A549 (cell line): ENCODE data around the gene DDX4. TPM values are rescaled to one million over a fixed set of nuclear protein-coding genes. Genes with fewer than 3 reads are reported as not detected.
A peak's percentile ranks its signal among the peaks of the same experiment; 100 is the strongest.

ENCODE experiments used
- ATAC-seq, 2 experiments: fragments of 200-7000 bp in 1 of 2; fragments of >200 bp in 1 of 2; cut with Nextera tagmentation in 1 of 2; cut with Tn5 transposase in 1 of 2; 3 replicates each; pipeline versions ENCODE4 v1.8.0 to v1.9.1; 2018 to 2020; ENCODE audit warnings: mild to moderate bottlenecking in 1 of 2, moderate library complexity in 1 of 2
- CTCF ChIA-PET: fragments of 300-600 bp; sonication (Branson Sonifier 250); formaldehyde crosslinking; extraction: SDS; loops from one replicate; lab custom pipeline; 2021; ENCODE audit warnings: antibody characterized with exemption, inconsistent platforms; lab: Yijun Ruan, JAX
- POLR2A ChIA-PET: fragments of 350-600 bp; formaldehyde crosslinking; extraction: SDS; loops from one replicate; lab custom pipeline; 2021; ENCODE audit warnings: antibody characterized with exemption, inconsistent platforms; lab: Yijun Ruan, JAX
- DNase-seq, 2 experiments: peaks; one replicate each; pipeline versions ENCODE4 v3.0.0 to v3.0.0-alpha.2; 2011 to 2016; ENCODE audit warnings: low read depth in 1 of 2, low spot score in 1 of 2
- FAIRE-seq: peaks from 2 replicates; lab custom pipeline; 2011; peaks lifted over from hg19 to GRCh38; lab: Jason Lieb, UNC
- H3K27ac ChIP-seq, 2 experiments: fragments of >200 bp; sonication (Bioruptor Twin); formaldehyde crosslinking; 3 replicates each; pipeline ENCODE4 v1.5.1; 2016 to 2017
- H3K4me1 ChIP-seq: fragments of >200 bp; sonication (Bioruptor Twin); formaldehyde crosslinking; 3 replicates; pipeline ENCODE4 v1.6.1; 2016
- H3K4me2 ChIP-seq: fragments of >200 bp; sonication (Bioruptor Twin); formaldehyde crosslinking; 3 replicates; pipeline ENCODE4 v1.6.1; 2016
- H3K4me3 ChIP-seq: fragments of >200 bp; sonication (Bioruptor Twin); formaldehyde crosslinking; 3 replicates; pipeline ENCODE4 v1.5.1; 2016
- H3K9me3 ChIP-seq: fragments of >200 bp; sonication (Bioruptor Twin); formaldehyde crosslinking; 3 replicates; pipeline ENCODE4 v1.6.1; 2016
- CBX2 ChIP-seq: fragments of 200-600 bp; sonication (generic); IDR thresholded peaks from 2 replicates; pipeline ENCODE4 v1.6.1; 2016; ENCODE audit warnings: low read depth, mild to moderate bottlenecking, borderline replicate concordance
- CEBPB ChIP-seq, 2 experiments: fragments of >200 bp in 1 of 2; sonication (Bioruptor Twin) in 1 of 2; formaldehyde crosslinking in 1 of 2; IDR thresholded peaks; 2 replicates each; pipeline ENCODE4 v1.6.1; 2012 to 2016
- CHD4 ChIP-seq: fragments of 200-600 bp; sonication (generic); IDR thresholded peaks from 2 replicates; pipeline ENCODE4 v1.6.1; 2016; ENCODE audit warnings: antibody characterized with exemption, mild to moderate bottlenecking, borderline replicate concordance
- EHF ChIP-seq: fragments of 250-450 bp; sonication (Bioruptor Pico); IDR thresholded peaks from 2 replicates; pipeline ENCODE4 v1.5.0; 2020; ENCODE audit warnings: mild to moderate bottlenecking
- EHMT2 ChIP-seq: fragments of 200-600 bp; sonication (generic); IDR thresholded peaks from 2 replicates; pipeline ENCODE4 v1.6.1; 2016; ENCODE audit warnings: antibody characterized with exemption, low read depth, mild to moderate bottlenecking, moderate library complexity
- EP300 ChIP-seq, 2 experiments: fragments of >200 bp; sonication (Bioruptor Twin); formaldehyde crosslinking; IDR thresholded peaks; 2 replicates in 1 of 2; 3 replicates in 1 of 2; pipeline ENCODE4 v1.6.1; 2016 to 2017
- ESRRA ChIP-seq: fragments of 150-350 bp; IDR thresholded peaks from 2 replicates; pipeline ENCODE4 v1.6.1; 2014; ENCODE audit warnings: mild to moderate bottlenecking, low read length, borderline replicate concordance
- FOSL2 ChIP-seq, 2 experiments: fragments of 450-650 bp in 1 of 2; fragments of >200 bp in 1 of 2; sonication (Bioruptor Twin) in 1 of 2; formaldehyde crosslinking; IDR thresholded peaks; 2 replicates each; pipeline versions ENCODE4 v1.5.0 to v1.6.1; 2016 to 2020; ENCODE audit warnings: mild to moderate bottlenecking in 1 of 2, moderate library complexity in 1 of 2
- FOXS1 ChIP-seq: fragments of 250-450 bp; sonication (Bioruptor Pico); IDR thresholded peaks from 2 replicates; pipeline ENCODE4 v1.5.0; 2020; ENCODE audit warnings: mild to moderate bottlenecking, moderate library complexity
- GATA3 ChIP-seq: IDR thresholded peaks from 2 replicates; pipeline ENCODE4 v1.6.1; 2012; ENCODE audit warnings: borderline replicate concordance
- HDAC2 ChIP-seq: fragments of 200-600 bp; sonication (generic); IDR thresholded peaks from 2 replicates; pipeline ENCODE4 v1.6.1; 2016
- HOXA7 ChIP-seq: fragments of 250-450 bp; sonication (Bioruptor Pico); IDR thresholded peaks from 2 replicates; pipeline ENCODE4 v1.5.0; 2020; ENCODE audit warnings: mild to moderate bottlenecking, moderate library complexity
- JUN ChIP-seq, 2 experiments: fragments of >200 bp; sonication (Bioruptor Twin); formaldehyde crosslinking; IDR thresholded peaks; 2 replicates in 1 of 2; 3 replicates in 1 of 2; pipeline ENCODE4 v1.6.1; 2016 to 2017
- NFE2L2 ChIP-seq: fragments of 150-350 bp; conservative IDR thresholded peaks from 2 replicates; pipeline ENCODE4 v1.6.1; 2014; ENCODE audit warnings: low read length
- PHF8 ChIP-seq: fragments of 200-600 bp; sonication (generic); IDR thresholded peaks from 2 replicates; pipeline ENCODE4 v1.6.1; 2016; ENCODE audit warnings: low read depth, mild to moderate bottlenecking, antibody characterized with exemption, moderate library complexity, borderline replicate concordance
- POLR2A ChIP-seq: IDR thresholded peaks from 2 replicates; pipeline ENCODE4 v1.6.1; 2012; ENCODE audit warnings: mild to moderate bottlenecking, low read length
- RCOR1 ChIP-seq: fragments of 150-350 bp; IDR thresholded peaks from 2 replicates; pipeline ENCODE4 v1.6.1; 2014; ENCODE audit warnings: antibody characterized with exemption, low read length, low read depth
- SMC3 ChIP-seq: fragments of >200 bp; sonication (Bioruptor Twin); formaldehyde crosslinking; IDR thresholded peaks from 3 replicates; pipeline ENCODE4 v1.6.1; 2018; ENCODE audit warnings: inconsistent platforms
- TFCP2L1 ChIP-seq: fragments of 250-450 bp; sonication (Bioruptor Pico); IDR thresholded peaks from 2 replicates; pipeline ENCODE4 v1.5.0; 2021; ENCODE audit warnings: mild to moderate bottlenecking
- WGBS: methylation state at CpG from one replicate; pipeline ENCODE4 v1.1.6; 2017; ENCODE audit errors: missing lambda C conversion rate; 5-methylcytosine and 5-hydroxymethylcytosine counted together
- polyA plus RNA-seq, 4 experiments: library from polyadenylated mRNA; depleted of rRNA in 3 of 4; stranded (reverse); fragments of >200 nt; fragmentation: RNase III in 1 of 4; extraction: RNeasy Plus Mini Kit Qiagen cat#74134 plus additional on column Dnase treatment in 1 of 4; gene quantifications; 2 replicates in 3 of 4; 3 replicates in 1 of 4; pipeline ENCODE4 v1.2.3, GENCODE V29; 2011 to 2017
- TF ChIP-seq, protein P1 (sequence below): fragments of >200 bp; sonication (Bioruptor Twin); formaldehyde crosslinking; IDR thresholded peaks from 2 replicates; pipeline ENCODE4 v1.6.1; 2016
- TF ChIP-seq, protein P2 (sequence below): fragments of >200 bp; sonication (Bioruptor Twin); formaldehyde crosslinking; IDR thresholded peaks from 3 replicates; pipeline ENCODE4 v1.5.1; 2016
- TF ChIP-seq, protein P3 (sequence below): fragments of 250-450 bp; sonication (Bioruptor Pico); IDR thresholded peaks from 2 replicates; pipeline ENCODE4 v1.5.0; 2021; ENCODE audit warnings: mild to moderate bottlenecking, moderate library complexity, borderline replicate concordance
- TF ChIP-seq, protein P4 (sequence below): fragments of 450-650 bp; IDR thresholded peaks from 2 replicates; pipeline ENCODE4 v1.6.1; 2014; ENCODE audit warnings: antibody characterized with exemption
- TF ChIP-seq, protein P5 (sequence below): fragments of 250-450 bp; sonication (Bioruptor Pico); IDR thresholded peaks from 2 replicates; pipeline ENCODE4 v1.5.0; 2020; ENCODE audit warnings: low read depth, mild to moderate bottlenecking, moderate library complexity
- TF ChIP-seq, protein P6 (sequence below): IDR thresholded peaks from 2 replicates; pipeline ENCODE4 v1.6.1; 2012
- TF ChIP-seq, protein P7 (sequence below): fragments of 150-350 bp; IDR thresholded peaks from 2 replicates; pipeline ENCODE4 v1.6.1; 2014; ENCODE audit warnings: low read depth, mild to moderate bottlenecking, low read length

DDX4 gene
- polyA plus RNA-seq, 2 of the 4 experiments (the other 2 are of a cell fraction) = 0.09 TPM; not detected in 1

- CTCF ChIA-PET = no interaction called here
Measured at GRCh38 chr5:55823151-55823796, 85.4 kb downstream of the DDX4 start.

GRCh38 chr5:55829956-55830355 is 92.1 kb downstream of the DDX4 start:
- ChIA-PET POLR2A (no interaction called here), CTCF (interaction anchor here (1.0 kb wide), 1 partner anchor 47 kb away, joined by 3 read pairs; no protein-coding TSS in a partner anchor)
- DNase-seq = no peak
- FAIRE-seq = peak; percentile 49
- Histone ChIP-seq H3K27ac (no peak overlapping the region), H3K4me3 (no peak overlapping the region), H3K4me1 (no peaks in the 10 kb centered on the region), H3K4me2 (no peak overlapping the region), H3K9me3 (no peaks in the 10 kb centered on the region; the same call in 2 of the 3 replicates)
- no peak for TF ChIP-seq EP300 (IDR thresholded peaks at IDR 0.05)
- TF ChIP-seq, protein P1, sequence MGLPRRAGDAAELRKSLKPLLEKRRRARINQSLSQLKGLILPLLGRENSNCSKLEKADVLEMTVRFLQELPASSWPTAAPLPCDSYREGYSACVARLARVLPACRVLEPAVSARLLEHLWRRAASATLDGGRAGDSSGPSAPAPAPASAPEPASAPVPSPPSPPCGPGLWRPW = no peak
- no peak for TF ChIP-seq ESRRA
- TF ChIP-seq FOXS1 (CRISPR knock-in tag) = no peak
- TF ChIP-seq EHF (CRISPR knock-in tag) = no peak
- TF ChIP-seq, protein P2, sequence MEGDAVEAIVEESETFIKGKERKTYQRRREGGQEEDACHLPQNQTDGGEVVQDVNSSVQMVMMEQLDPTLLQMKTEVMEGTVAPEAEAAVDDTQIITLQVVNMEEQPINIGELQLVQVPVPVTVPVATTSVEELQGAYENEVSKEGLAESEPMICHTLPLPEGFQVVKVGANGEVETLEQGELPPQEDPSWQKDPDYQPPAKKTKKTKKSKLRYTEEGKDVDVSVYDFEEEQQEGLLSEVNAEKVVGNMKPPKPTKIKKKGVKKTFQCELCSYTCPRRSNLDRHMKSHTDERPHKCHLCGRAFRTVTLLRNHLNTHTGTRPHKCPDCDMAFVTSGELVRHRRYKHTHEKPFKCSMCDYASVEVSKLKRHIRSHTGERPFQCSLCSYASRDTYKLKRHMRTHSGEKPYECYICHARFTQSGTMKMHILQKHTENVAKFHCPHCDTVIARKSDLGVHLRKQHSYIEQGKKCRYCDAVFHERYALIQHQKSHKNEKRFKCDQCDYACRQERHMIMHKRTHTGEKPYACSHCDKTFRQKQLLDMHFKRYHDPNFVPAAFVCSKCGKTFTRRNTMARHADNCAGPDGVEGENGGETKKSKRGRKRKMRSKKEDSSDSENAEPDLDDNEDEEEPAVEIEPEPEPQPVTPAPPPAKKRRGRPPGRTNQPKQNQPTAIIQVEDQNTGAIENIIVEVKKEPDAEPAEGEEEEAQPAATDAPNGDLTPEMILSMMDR = no peak
- no peak for TF ChIP-seq HDAC2
- TF ChIP-seq NFE2L2 = no peak
- no peak for TF ChIP-seq POLR2A
- TF ChIP-seq SMC3 = no peak
- TF ChIP-seq EHMT2 = no peak
- TF ChIP-seq PHF8 = no peak
- ATAC-seq = no peak
- 78% methylated on average over 3 of the region's 3 CpGs for WGBS

More at GRCh38 chr5:55823151-55823796, 85.4 kb downstream of the DDX4 start:
- Histone ChIP-seq H3K9me3 (no peaks in the 10 kb centered on the region), H3K4me2 (no peak overlapping the region)
- no peak for TF ChIP-seq JUN (IDR thresholded peaks at IDR 0.05)
- no peak for TF ChIP-seq POLR2A
- TF ChIP-seq, protein P3, sequence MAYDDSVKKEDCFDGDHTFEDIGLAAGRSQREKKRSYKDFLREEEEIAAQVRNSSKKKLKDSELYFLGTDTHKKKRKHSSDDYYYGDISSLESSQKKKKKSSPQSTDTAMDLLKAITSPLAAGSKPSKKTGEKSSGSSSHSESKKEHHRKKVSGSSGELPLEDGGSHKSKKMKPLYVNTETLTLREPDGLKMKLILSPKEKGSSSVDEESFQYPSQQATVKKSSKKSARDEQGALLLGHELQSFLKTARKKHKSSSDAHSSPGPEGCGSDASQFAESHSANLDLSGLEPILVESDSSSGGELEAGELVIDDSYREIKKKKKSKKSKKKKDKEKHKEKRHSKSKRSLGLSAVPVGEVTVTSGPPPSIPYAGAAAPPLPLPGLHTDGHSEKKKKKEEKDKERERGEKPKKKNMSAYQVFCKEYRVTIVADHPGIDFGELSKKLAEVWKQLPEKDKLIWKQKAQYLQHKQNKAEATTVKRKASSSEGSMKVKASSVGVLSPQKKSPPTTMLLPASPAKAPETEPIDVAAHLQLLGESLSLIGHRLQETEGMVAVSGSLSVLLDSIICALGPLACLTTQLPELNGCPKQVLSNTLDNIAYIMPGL (CRISPR knock-in tag) = no peak
- TF ChIP-seq, protein P4, sequence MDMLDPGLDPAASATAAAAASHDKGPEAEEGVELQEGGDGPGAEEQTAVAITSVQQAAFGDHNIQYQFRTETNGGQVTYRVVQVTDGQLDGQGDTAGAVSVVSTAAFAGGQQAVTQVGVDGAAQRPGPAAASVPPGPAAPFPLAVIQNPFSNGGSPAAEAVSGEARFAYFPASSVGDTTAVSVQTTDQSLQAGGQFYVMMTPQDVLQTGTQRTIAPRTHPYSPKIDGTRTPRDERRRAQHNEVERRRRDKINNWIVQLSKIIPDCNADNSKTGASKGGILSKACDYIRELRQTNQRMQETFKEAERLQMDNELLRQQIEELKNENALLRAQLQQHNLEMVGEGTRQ = no peak
- TF ChIP-seq, protein P5, sequence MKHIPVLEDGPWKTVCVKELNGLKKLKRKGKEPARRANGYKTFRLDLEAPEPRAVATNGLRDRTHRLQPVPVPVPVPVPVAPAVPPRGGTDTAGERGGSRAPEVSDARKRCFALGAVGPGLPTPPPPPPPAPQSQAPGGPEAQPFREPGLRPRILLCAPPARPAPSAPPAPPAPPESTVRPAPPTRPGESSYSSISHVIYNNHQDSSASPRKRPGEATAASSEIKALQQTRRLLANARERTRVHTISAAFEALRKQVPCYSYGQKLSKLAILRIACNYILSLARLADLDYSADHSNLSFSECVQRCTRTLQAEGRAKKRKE (CRISPR knock-in tag) = no peak
- no peak for TF ChIP-seq ESRRA
- no peak for TF ChIP-seq GATA3
- no peak for TF ChIP-seq RCOR1
- no peak for TF ChIP-seq CEBPB (IDR thresholded peaks at IDR 0.05)
- TF ChIP-seq, protein P6, sequence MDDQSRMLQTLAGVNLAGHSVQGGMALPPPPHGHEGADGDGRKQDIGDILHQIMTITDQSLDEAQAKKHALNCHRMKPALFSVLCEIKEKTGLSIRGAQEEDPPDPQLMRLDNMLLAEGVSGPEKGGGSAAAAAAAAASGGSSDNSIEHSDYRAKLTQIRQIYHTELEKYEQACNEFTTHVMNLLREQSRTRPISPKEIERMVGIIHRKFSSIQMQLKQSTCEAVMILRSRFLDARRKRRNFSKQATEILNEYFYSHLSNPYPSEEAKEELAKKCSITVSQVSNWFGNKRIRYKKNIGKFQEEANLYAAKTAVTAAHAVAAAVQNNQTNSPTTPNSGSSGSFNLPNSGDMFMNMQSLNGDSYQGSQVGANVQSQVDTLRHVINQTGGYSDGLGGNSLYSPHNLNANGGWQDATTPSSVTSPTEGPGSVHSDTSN = no peak
- TF ChIP-seq FOSL2 (IDR thresholded peaks at IDR 0.05) = no peak
- TF ChIP-seq FOSL2 (CRISPR knock-in tag; IDR thresholded peaks at IDR 0.05) = no peak
- no peak for TF ChIP-seq HOXA7 (CRISPR knock-in tag)
- no peak for TF ChIP-seq PHF8
- TF ChIP-seq CHD4 = no peak
- TF ChIP-seq EP300 (IDR thresholded peaks at IDR 0.05) = no peak
- TF ChIP-seq TFCP2L1 (CRISPR knock-in tag) = no peak
- TF ChIP-seq, protein P7, sequence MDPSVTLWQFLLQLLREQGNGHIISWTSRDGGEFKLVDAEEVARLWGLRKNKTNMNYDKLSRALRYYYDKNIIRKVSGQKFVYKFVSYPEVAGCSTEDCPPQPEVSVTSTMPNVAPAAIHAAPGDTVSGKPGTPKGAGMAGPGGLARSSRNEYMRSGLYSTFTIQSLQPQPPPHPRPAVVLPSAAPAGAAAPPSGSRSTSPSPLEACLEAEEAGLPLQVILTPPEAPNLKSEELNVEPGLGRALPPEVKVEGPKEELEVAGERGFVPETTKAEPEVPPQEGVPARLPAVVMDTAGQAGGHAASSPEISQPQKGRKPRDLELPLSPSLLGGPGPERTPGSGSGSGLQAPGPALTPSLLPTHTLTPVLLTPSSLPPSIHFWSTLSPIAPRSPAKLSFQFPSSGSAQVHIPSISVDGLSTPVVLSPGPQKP = no peak
- no peak for TF ChIP-seq CBX2
- TF ChIP-seq, all 56 proteins: peak for 0
- 88% methylated on average over 1 of the region's 1 CpG for WGBS
- Histone ChIP-seq H3K27ac (no peak overlapping the region), H3K4me3 (no peak overlapping the region), H3K4me1 (0 out of 3 replicates have a peak, but pooled peaks cover 4% of the 10 kb centered on the region)
- ATAC-seq (no peak), DNase-seq (no peak), FAIRE-seq (peak; percentile 89)
- POLR2A ChIA-PET = no interaction called here
